Endometrium (tissue), 2 donors: ENCODE results near the gene CCDC136.

Experiments used
- FAIRE-seq: peaks from 2 replicates; lab custom pipeline; 2012; peaks lifted over from hg19 to GRCh38; lab: Jason Lieb, UNC
- donor health status: control.
- donor health status: control.

CCDC136 gene

GRCh38 chr7:128844777-128845311 is 53.1 kb downstream of the CCDC136 start:
- FAIRE-seq = no peak

- FAIRE-seq = no peak
Measured at GRCh38 chr7:128845475-128845874, 53.7 kb downstream of the CCDC136 start.

- FAIRE-seq = no peak
Measured at GRCh38 chr7:128845987-128846386, 54.2 kb downstream of the CCDC136 start.

- no peak for FAIRE-seq
Measured at GRCh38 chr7:128846781-128847444, 55.1 kb downstream of the CCDC136 start.

- no peak for FAIRE-seq
Measured at GRCh38 chr7:128847721-128848211, 56.0 kb downstream of the CCDC136 start.

GRCh38 chr7:128848289-128849155 is 56.8 kb downstream of the CCDC136 start:
- no peak for FAIRE-seq

- FAIRE-seq = no peak
Measured at GRCh38 chr7:128849156-128849515, 57.4 kb downstream of the CCDC136 start.

GRCh38 chr7:128849804-128850490 is 58.2 kb downstream of the CCDC136 start:
- FAIRE-seq = no peak

- no peak for FAIRE-seq
Measured at GRCh38 chr7:128852537-128853254, 60.9 kb downstream of the CCDC136 start.

GRCh38 chr7:128853799-128854198 is 62.0 kb downstream of the CCDC136 start:
- FAIRE-seq = no peak

- no peak for FAIRE-seq
Measured at GRCh38 chr7:128854396-128854795, 62.6 kb downstream of the CCDC136 start.

GRCh38 chr7:128855559-128855958 is 63.8 kb downstream of the CCDC136 start:
- no peak for FAIRE-seq

GRCh38 chr7:128856001-128856718 is 64.4 kb downstream of the CCDC136 start:
- FAIRE-seq = no peak

GRCh38 chr7:128858380-128859231 is 66.8 kb downstream of the CCDC136 start:
- FAIRE-seq = no peak

GRCh38 chr7:128859232-128860157 is 67.7 kb downstream of the CCDC136 start:
- FAIRE-seq = no peak

- FAIRE-seq = no peak
Measured at GRCh38 chr7:128860158-128861073, 68.6 kb downstream of the CCDC136 start.

GRCh38 chr7:128861957-128862570 is 70.3 kb downstream of the CCDC136 start:
- FAIRE-seq = no peak
